GM12892 (cell line): Measurements from ENCODE around the gene LEMD1.

Experiments used
- POLR2A ChIP-seq: IDR thresholded peaks from 2 replicates; pipeline ENCODE4 v1.6.1; 2011; ENCODE audit warnings: low read depth, low read length, control low read depth
- POLR2AphosphoS5 ChIP-seq: IDR thresholded peaks from 2 replicates; pipeline ENCODE4 v1.6.1; 2011; ENCODE audit warnings: low read depth, low read length, control low read depth
- TAF1 ChIP-seq: IDR thresholded peaks from 2 replicates; pipeline ENCODE4 v1.6.1; 2011; ENCODE audit warnings: low read depth, mild to moderate bottlenecking, control low read depth, low read length, borderline replicate concordance

GRCh38 chr1:205423814-205424399 lies 2.1 kb upstream of the LEMD1 start:
- no peak for TF ChIP-seq TAF1
- TF ChIP-seq POLR2A = no peak
- no peak for TF ChIP-seq POLR2AphosphoS5
